ENCODE measurements around the gene CASK.
"Not testable (repeated sequence)": the region's sequence is repeated elsewhere in the genome, so short reads cannot be mapped to it uniquely, and the experiment has no call there.

The CASK gene

GRCh38 chrX:41730081-41730480 is 193.3 kb downstream of the CASK start:
- no peak for DNase-seq (ENCODE audit: low read depth in 2 of 2)

DNA sequence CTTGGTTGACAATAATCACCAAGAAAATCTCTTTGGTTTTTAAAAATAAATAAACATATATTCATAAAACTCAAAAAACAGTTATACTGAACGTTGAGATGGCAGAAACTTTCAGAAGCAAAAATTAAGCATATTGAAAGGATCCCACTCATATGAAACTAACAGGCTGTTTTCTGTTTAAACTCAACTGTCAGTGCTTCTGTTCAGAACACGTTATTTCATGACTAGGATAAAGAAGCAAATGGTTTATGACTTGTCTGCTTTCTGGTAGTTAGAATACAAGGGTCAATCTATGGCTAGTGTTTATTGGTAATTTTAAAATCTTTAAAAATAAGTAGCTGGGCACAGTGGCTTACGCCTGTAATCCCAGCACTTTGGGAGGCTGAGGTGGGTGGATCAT is 195.2 kb downstream of the CASK start:
- DNase-seq (ENCODE audit: low read depth in 2 of 2): no peak

GRCh38 chrX:41723826-41724225 is 199.5 kb downstream of the CASK start, which contains the start of gene GPR82:
Gene GPR82 (plus strand): TSS chrX:41724181. CDS start chrX:41727027, 2,846 bp downstream.
- DNase-seq (ENCODE audit: low read depth in 2 of 2): no peak

DNA sequence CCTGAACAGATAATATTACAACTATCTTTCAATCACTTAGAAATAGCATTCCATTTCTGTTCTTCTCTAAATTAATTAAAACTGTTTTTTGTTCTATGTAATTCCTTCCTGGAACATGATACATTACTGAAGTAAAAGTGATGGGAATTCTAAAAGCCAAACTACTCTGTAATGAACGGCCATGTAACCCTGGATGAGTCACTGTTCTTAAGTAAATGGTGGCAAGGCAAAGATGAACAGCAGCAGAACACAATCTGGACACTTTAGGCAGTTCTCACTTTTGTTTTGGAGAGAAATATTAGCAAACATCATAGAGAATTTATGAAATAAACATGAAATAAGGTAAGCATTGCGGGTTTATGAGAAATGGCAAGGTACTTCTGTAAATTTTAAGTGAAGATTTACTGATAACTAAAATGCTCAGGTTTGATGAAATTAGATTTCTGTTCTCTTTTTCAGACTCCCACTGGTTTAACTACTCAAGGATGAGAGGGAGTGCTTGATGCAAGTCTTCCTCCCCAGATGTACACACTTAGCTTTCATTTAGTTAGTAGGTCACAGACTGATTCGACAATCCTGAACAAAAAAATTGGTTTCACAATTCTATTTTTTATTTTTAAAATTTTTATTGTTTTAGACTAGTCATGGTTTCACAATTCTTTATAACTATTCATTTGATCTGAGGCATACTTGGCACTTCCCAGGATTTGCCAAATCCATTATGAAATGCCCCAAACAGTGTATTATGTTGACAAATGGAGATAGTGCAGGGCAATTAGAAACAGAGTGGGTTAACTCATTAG is 200.3 kb downstream of the CASK start:
- DNase-seq (ENCODE audit: low read depth in 2 of 2): no peak

- DNase-seq (ENCODE audit: low read depth in 2 of 2): no peak
These were observed 201.1 kb downstream of the CASK start for GRCh38 chrX:41722214-41722613.

GRCh38 chrX:41721590-41721989 is 201.8 kb downstream of the CASK start:
- DNase-seq (ENCODE audit: low read depth in 2 of 2): no peak

DNA sequence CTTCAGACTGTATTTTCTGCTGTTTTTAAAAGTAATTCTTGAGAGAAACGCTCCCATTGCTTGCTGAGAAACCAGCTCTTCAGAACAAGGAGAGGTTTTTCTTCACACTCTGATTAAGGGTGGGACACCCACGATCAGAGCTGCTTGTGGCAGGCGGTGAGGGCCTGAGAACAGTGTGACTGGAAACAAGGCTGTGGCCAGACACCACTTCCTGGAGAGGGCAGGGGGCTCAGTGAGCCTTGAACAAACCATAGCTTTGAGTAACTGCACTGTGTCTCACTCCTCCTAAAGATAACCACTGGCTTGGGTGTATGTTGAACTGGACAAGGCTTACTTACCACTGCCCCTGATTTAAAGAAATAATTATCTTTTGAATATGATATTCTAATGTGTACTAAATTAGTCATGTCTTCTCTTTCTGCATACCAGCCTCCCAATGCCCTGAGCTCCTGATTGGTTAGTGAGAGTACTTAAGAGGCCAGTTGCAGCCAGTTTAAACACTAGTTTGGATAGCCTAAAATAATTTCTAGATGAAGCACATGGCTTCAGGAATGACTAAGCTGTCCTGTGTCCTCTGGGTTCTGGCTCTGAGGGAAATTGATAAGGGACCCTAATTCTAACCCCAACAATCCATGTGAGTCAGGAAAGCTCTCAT is 203.1 kb downstream of the CASK start:
- DNase-seq (ENCODE audit: low read depth in 2 of 2): peak; percentile 44 to 61

- not testable (repeated sequence) for DNase-seq (ENCODE audit: low read depth in 2 of 2)
These were observed 203.7 kb downstream of the CASK start for GRCh38 chrX:41719610-41720009.

GRCh38 chrX:41718481-41719235 is 204.7 kb downstream of the CASK start:
- DNase-seq (ENCODE audit: low read depth in 2 of 2): no peak

- no peak for DNase-seq (ENCODE audit: low read depth in 2 of 2)
These were observed 206.4 kb downstream of the CASK start for GRCh38 chrX:41716767-41717473.

GRCh38 chrX:41716222-41716621 is 207.1 kb downstream of the CASK start:
- no peak for DNase-seq (ENCODE audit: low read depth in 2 of 2)

DNA sequence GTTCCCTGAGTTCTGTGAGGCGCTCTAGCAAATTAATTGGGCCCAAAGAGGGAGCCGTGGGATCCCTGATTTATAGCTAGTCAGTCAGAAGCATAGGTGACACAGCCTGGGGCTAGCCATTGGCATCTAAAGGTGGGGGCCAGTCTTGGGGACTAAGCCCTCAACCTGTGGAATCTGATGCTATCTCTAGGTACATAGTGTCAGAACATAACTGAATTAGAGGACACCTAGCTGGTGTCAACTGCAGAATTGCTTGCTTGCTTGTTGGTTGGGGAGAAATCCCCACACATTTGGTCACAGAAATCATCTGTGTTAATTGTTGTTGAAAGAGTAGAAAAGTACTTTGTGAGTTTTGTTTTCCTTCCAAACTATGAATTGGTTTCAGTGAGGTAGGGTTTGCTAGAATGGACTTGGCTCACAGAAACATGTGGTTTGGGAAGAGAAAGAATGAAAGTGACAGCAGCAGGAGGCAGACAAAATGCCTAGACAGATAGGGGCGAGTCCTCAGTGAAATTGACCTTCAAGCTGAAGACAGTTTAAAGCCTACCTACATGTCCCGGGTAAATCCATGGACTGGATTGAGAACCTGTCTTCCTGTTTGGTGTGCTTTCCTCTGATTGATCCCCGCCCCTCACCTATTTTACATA is 212.2 kb downstream of the CASK start:
- DNase-seq (ENCODE audit: low read depth in 2 of 2): no peak

GRCh38 chrX:41708486-41708885 is 214.9 kb downstream of the CASK start:
- DNase-seq (ENCODE audit: low read depth in 2 of 2): no peak

DNA sequence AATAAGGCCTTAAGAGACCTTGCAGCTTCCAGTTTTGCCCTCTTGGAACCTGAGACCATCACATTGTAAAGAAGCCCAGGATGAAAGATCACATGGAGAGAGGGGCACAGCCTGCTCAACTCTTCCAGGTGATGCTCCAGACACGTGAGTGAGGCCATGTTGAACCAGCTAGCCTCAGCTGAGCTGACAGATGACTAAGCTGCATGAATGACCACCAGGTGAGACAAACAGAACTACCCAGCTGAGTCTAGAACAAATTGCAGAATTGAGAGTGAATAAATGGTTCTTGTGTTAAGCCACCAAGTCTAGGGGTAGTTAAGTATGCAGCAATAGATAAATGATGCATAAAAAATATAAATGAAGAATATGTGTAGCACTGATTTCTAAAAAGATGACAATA is 216.1 kb downstream of the CASK start:
- DNase-seq (ENCODE audit: low read depth in 2 of 2): no peak

GRCh38 chrX:41705680-41706374 is 217.5 kb downstream of the CASK start:
- DNase-seq (ENCODE audit: low read depth in 2 of 2): no peak

DNA sequence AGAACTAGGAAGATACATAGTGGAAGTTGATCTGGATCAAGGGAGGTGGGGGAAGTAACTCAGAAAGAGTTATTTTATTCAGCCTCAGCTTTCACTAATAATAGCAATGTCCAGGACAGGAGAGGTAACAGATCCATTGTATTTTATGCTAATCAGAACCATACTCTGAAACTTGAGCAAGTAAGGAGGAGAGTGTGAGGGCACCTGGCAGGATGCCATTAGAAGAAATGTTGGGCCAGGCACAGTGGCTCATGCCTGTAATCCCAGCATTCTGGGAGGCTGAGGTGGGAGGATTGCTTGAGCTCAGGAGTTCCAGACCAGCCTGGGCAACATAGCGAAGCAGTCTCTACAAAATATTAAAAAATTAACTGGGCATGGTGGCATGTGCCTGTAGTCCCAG is 218.3 kb downstream of the CASK start:
- no peak for DNase-seq (ENCODE audit: low read depth in 2 of 2)

GRCh38 chrX:41703574-41704029 is 219.8 kb downstream of the CASK start:
- DNase-seq (ENCODE audit: low read depth in 2 of 2): no peak

DNA sequence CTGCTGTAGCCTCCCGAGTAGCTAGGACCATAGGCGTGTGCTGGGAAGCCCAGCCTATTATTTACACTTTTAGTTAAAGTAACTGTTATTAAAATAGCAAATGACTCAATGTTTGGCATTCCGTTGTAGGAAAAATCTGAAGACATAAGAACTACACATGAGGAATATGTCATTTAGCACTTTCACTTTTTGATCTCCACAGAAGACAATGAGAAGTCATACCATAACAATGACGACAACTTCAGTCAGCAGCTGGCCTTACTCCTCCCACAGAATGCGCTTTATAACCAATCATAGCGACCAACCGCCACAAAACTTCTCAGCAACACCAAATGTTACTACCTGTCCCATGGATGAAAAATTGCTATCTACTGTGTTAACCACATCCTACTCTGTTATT is 227.9 kb downstream of the CASK start:
- DNase-seq (ENCODE audit: low read depth in 2 of 2): no peak

DNA sequence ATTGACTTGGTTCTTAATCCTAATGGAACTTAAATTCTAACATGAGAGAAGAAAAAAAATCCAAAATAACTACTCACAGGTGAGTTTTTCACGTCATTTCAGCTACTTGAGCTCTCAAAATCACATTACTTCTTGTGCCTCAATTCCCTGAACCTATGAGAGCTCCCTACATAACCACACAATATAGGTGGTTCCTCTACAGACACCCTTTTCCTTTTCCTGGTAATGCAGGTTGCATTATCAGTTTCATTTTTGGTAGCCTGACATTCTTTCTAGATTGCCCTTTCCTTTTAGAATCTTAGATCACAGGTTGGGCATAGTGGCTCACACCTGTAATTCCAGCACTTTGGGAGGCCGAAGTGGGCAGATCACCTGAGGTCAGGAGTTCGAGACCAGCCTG is 230.3 kb downstream of the CASK start:
- no peak for DNase-seq (ENCODE audit: low read depth in 2 of 2)

DNA sequence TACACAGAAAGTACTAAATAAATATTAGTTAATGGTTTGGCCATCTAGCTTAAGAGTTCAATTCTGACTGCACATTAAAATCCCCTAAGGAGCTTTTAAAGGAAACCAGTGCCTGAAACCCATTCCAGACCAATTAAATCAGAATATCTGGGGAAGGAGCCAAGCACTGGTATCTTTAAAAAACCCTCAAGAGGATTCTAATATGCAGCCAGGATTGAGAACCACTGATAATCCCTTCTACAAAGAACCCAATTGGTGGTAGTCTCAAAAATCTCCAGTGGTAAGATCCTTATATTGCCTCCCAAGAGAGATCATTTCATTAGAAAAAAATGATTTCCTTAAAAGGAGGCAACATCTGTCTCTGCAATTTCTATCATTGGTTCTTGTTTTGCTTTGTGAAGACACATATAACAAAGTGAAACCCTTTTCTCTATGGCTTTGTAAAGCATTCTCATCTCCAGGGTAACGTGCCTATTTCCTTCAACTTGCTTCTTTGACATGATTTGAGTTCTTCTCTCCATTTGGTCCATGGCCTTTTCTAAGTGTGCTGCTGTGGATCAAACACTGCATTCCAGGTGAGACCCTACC is 231.1 kb downstream of the CASK start:
- DNase-seq (ENCODE audit: low read depth in 2 of 2): no peak
